ENCODE data around the gene BACH2. TPM values are rescaled to one million over a fixed set of nuclear protein-coding genes. Genes with fewer than 3 reads are reported as not detected.
"Not testable (repeated sequence)": the region's sequence is repeated elsewhere in the genome, so short reads cannot be mapped to it uniquely, and the experiment has no call there.

The BACH2 gene
- total RNA-seq, 1 donor from 2014 or later, result 2.6 TPM

GRCh38 chr6:89993411-89993810 is 303.2 kb downstream of the BACH2 start:
- no peak for DNase-seq (ENCODE audit: low spot score)

- no peak for DNase-seq (ENCODE audit: low spot score)
Observed at GRCh38 chr6:89992818-89993217, 303.8 kb downstream of the BACH2 start.

- peak; percentile 10 for DNase-seq (ENCODE audit: low spot score)
Observed at GRCh38 chr6:89989742-89990141, 306.9 kb downstream of the BACH2 start.

- DNase-seq (ENCODE audit: low spot score), result no peak
Observed at GRCh38 chr6:89987830-89988229, 308.8 kb downstream of the BACH2 start.

GRCh38 chr6:89987140-89987539 is 309.5 kb downstream of the BACH2 start:
- no peak for DNase-seq (ENCODE audit: low spot score)

- no peak for DNase-seq (ENCODE audit: low spot score)
Observed at GRCh38 chr6:89986650-89987074, 310.0 kb downstream of the BACH2 start.

- no peak for DNase-seq (ENCODE audit: low spot score)
Observed at GRCh38 chr6:89985751-89986493, 310.7 kb downstream of the BACH2 start.

GRCh38 chr6:89984926-89985750 is 311.5 kb downstream of the BACH2 start:
- peak; percentile 33 for DNase-seq (ENCODE audit: low spot score)

- DNase-seq (ENCODE audit: low spot score), result no peak
Observed at GRCh38 chr6:89980353-89980752, 316.3 kb downstream of the BACH2 start.

GRCh38 chr6:89979481-89980119 is 317.0 kb downstream of the BACH2 start:
- DNase-seq (ENCODE audit: low spot score), result no peak

- no peak for DNase-seq (ENCODE audit: low spot score)
Observed at GRCh38 chr6:89978749-89979145, 317.9 kb downstream of the BACH2 start.

- no peak for DNase-seq (ENCODE audit: low spot score)
Observed at GRCh38 chr6:89977808-89978748, 318.6 kb downstream of the BACH2 start.

- DNase-seq (ENCODE audit: low spot score), result no peak
Observed at GRCh38 chr6:89976694-89977020, 320.0 kb downstream of the BACH2 start.

- no peak for DNase-seq (ENCODE audit: low spot score)
Observed at GRCh38 chr6:89975991-89976693, 320.5 kb downstream of the BACH2 start.

- no peak for DNase-seq (ENCODE audit: low spot score)
Observed at GRCh38 chr6:89975366-89975765, 321.3 kb downstream of the BACH2 start.

- DNase-seq (ENCODE audit: low spot score), result no peak
Observed at GRCh38 chr6:89974834-89975233, 321.8 kb downstream of the BACH2 start.

- DNase-seq (ENCODE audit: low spot score), result no peak
Observed at GRCh38 chr6:89972025-89972381, 324.6 kb downstream of the BACH2 start.

GRCh38 chr6:89971338-89972024 is 325.2 kb downstream of the BACH2 start:
- DNase-seq (ENCODE audit: low spot score), result not testable (repeated sequence)

GRCh38 chr6:89970609-89971337 is 325.9 kb downstream of the BACH2 start:
- DNase-seq (ENCODE audit: low spot score), result no peak

- no peak for DNase-seq (ENCODE audit: low spot score)
Observed at GRCh38 chr6:89970072-89970471, 326.6 kb downstream of the BACH2 start.
